IPS-20b (cell line): ENCODE results near the gene RPGRIP1.
"Not testable (repeated sequence)": the region's sequence is repeated elsewhere in the genome, so short reads cannot be mapped to it uniquely, and the experiment has no call there.

ENCODE experiments used
- H3K27ac ChIP-seq: one replicate; pipeline ENCODE4 v1.5.1; 2013; ENCODE audit warnings: low read length
- H3K27me3 ChIP-seq: 2 replicates; pipeline ENCODE4 v1.6.1; 2013; ENCODE audit warnings: mild to moderate bottlenecking, low read length, inconsistent platforms; ENCODE audit not compliant: insufficient read depth
- H3K36me3 ChIP-seq: 2 replicates; pipeline ENCODE4 v1.6.1; 2013; ENCODE audit warnings: low read depth, mild to moderate bottlenecking, inconsistent platforms, low read length, moderate library complexity; ENCODE audit not compliant: insufficient read depth
- H3K4me1 ChIP-seq: 2 replicates; pipeline ENCODE4 v1.6.1; 2013; ENCODE audit warnings: mild to moderate bottlenecking, control low read depth, inconsistent platforms, low read length, moderate library complexity; ENCODE audit not compliant: insufficient read depth
- H3K4me3 ChIP-seq: 2 replicates; pipeline ENCODE4 v1.5.1; 2013; ENCODE audit warnings: mild to moderate bottlenecking, low read length, inconsistent platforms
- H3K9ac ChIP-seq: 2 replicates; pipeline ENCODE4 v1.6.1; 2013; ENCODE audit warnings: low read depth, mild to moderate bottlenecking, inconsistent platforms, low read length, moderate library complexity
- H3K9me3 ChIP-seq: 2 replicates; pipeline ENCODE4 v1.6.1; 2013; ENCODE audit warnings: mild to moderate bottlenecking, low read depth, low read length, inconsistent platforms; ENCODE audit not compliant: insufficient read depth

RPGRIP1 gene

GRCh38 chr14:21262410-21262809, 17.5 kb upstream of the RPGRIP1 start:
- Histone ChIP-seq H3K27ac (no peak overlapping the region), H3K9ac (no peak overlapping the region), H3K4me1 (peaks cover 27% of the 10 kb centered on the region; the same call in 1 of the 2 replicates)

GRCh38 chr14:21263284-21264024, 16.4 kb upstream of the RPGRIP1 start:
- no peak overlapping the region for H3K27ac ChIP-seq
- H3K4me1 ChIP-seq: peaks cover 27% of the 10 kb centered on the region; the same call in 1 of the 2 replicates
- H3K27me3 ChIP-seq: no peaks in the 10 kb centered on the region
- peak overlapping the region; percentile 23; the same call in 1 of the 2 replicates for H3K9ac ChIP-seq
- peaks cover 94% of the 10 kb centered on the region for H3K36me3 ChIP-seq
- H3K9me3 ChIP-seq: no peaks in the 10 kb centered on the region
- H3K4me3 ChIP-seq: peak overlapping the region; percentile 99

More at GRCh38 chr14:21262410-21262809, 17.5 kb upstream of the RPGRIP1 start:
- Histone ChIP-seq H3K9me3 (no peaks in the 10 kb centered on the region), H3K4me3 (peak overlapping the region; percentile 43), H3K36me3 (peaks cover 94% of the 10 kb centered on the region), H3K27me3 (no peaks in the 10 kb centered on the region)

- Histone ChIP-seq H3K4me1 (peaks cover 27% of the 10 kb centered on the region; the same call in 1 of the 2 replicates), H3K27me3 (no peaks in the 10 kb centered on the region), H3K9ac (peak overlapping the region; percentile 23; the same call in 1 of the 2 replicates), H3K27ac (no peak overlapping the region), H3K36me3 (peaks cover 94% of the 10 kb centered on the region), H3K4me3 (peak overlapping the region; percentile 99), H3K9me3 (no peaks in the 10 kb centered on the region)
Measured at GRCh38 chr14:21264025-21264801, 15.7 kb upstream of the RPGRIP1 start.

GRCh38 chr14:21267431-21267845, 12.4 kb upstream of the RPGRIP1 start:
- H3K27ac ChIP-seq: no peak overlapping the region
- H3K4me1 ChIP-seq: peaks cover 27% of the 10 kb centered on the region; the same call in 1 of the 2 replicates
- peak overlapping the region; percentile 99 for H3K4me3 ChIP-seq
- no peaks in the 10 kb centered on the region for H3K27me3 ChIP-seq
- H3K9ac ChIP-seq: peak overlapping the region; percentile 100
- no peaks in the 10 kb centered on the region for H3K9me3 ChIP-seq
- peaks cover 68% of the 10 kb centered on the region for H3K36me3 ChIP-seq

GRCh38 chr14:21267886-21268616, 11.8 kb upstream of the RPGRIP1 start:
- Histone ChIP-seq H3K36me3 (peaks cover 61% of the 10 kb centered on the region), H3K27me3 (no peaks in the 10 kb centered on the region), H3K27ac (peak overlapping the region; percentile 99), H3K9ac (peak overlapping the region; percentile 100), H3K4me1 (peaks cover 25% of the 10 kb centered on the region; the same call in 1 of the 2 replicates), H3K9me3 (no peaks in the 10 kb centered on the region), H3K4me3 (peak overlapping the region; percentile 99)

GRCh38 chr14:21268617-21269251, 11.1 kb upstream of the RPGRIP1 start:
- H3K9me3 ChIP-seq: no peaks in the 10 kb centered on the region
- no peaks in the 10 kb centered on the region for H3K27me3 ChIP-seq
- peak overlapping the region; percentile 100 for H3K9ac ChIP-seq
- H3K36me3 ChIP-seq: peaks cover 55% of the 10 kb centered on the region
- H3K4me3 ChIP-seq: peak overlapping the region; percentile 99
- H3K4me1 ChIP-seq: peaks cover 21% of the 10 kb centered on the region; the same call in 1 of the 2 replicates
- H3K27ac ChIP-seq: peak overlapping the region; percentile 99

- Histone ChIP-seq H3K36me3 (peaks cover 47% of the 10 kb centered on the region), H3K9ac (peak within 1 kb of the TSS; percentile 100), H3K9me3 (no peaks in the 10 kb centered on the region), H3K27ac (peak within 1 kb of the TSS; percentile 99), H3K4me1 (peaks cover 14% of the 10 kb centered on the region; the same call in 1 of the 2 replicates), H3K27me3 (no peaks in the 10 kb centered on the region), H3K4me3 (peak within 1 kb of the TSS; percentile 99)
Measured at GRCh38 chr14:21269252-21270046, 10.4 kb upstream of the RPGRIP1 start, which contains the start of gene HNRNPC. TSS of gene HNRNPC (minus strand) at chr14:21269442. CDS start at chr14:21234193, 35,249 bp downstream.

GRCh38 chr14:21272661-21273060, 7.2 kb upstream of the RPGRIP1 start:
- not testable (repeated sequence) for H3K4me3 ChIP-seq, H3K4me1 ChIP-seq, H3K9me3 ChIP-seq, H3K9ac ChIP-seq, H3K27me3 ChIP-seq, H3K27ac ChIP-seq
- H3K36me3 ChIP-seq: peaks cover 15% of the 10 kb centered on the region

GRCh38 chr14:21275261-21275858, 4.5 kb upstream of the RPGRIP1 start:
- Histone ChIP-seq H3K27me3 (no peaks in the 10 kb centered on the region), H3K27ac (no peak overlapping the region), H3K9me3 (no peaks in the 10 kb centered on the region), H3K36me3 (no peaks in the 10 kb centered on the region), H3K9ac (no peak overlapping the region; the same call in 1 of the 2 replicates), H3K4me3 (no peak overlapping the region), H3K4me1 (no peaks in the 10 kb centered on the region)

- no peaks in the 10 kb centered on the region for H3K4me1 ChIP-seq
- H3K4me3 ChIP-seq: no peak overlapping the region
- no peaks in the 10 kb centered on the region for H3K9me3 ChIP-seq
- H3K27ac ChIP-seq: no peak overlapping the region
- no peak overlapping the region for H3K9ac ChIP-seq
- H3K27me3 ChIP-seq: no peaks in the 10 kb centered on the region
- H3K36me3 ChIP-seq: no peaks in the 10 kb centered on the region
Measured at GRCh38 chr14:21278632-21279031, 1.3 kb upstream of the RPGRIP1 start.
